ENCODE measurements around the gene FOXO1.

The FOXO1 gene

GRCh38 chr13:40661875-40662665 lies 4.4 kb downstream of the FOXO1 start:
- Histone ChIP-seq H4K8ac (ENCODE audit: low read length) (no peak overlapping the region), H2BK120ac (ENCODE audit: low read depth, low read length) (no peak overlapping the region), H3K27ac (ENCODE audit: low read length, poor library complexity, severe bottlenecking) (no peak overlapping the region), H3K79me1 (replicated peaks; ENCODE audit: low read length, poor library complexity, severe bottlenecking) (peaks cover 12% of the 10 kb centered on the region), H3K4me1 (ENCODE audit: control insufficient read depth, insufficient read depth, low read depth, low read length) (peaks cover 5% of the 10 kb centered on the region), H3K27me3 (ENCODE audit: control insufficient read depth in 1 of 2, insufficient read depth in 1 of 2, low read length in 2 of 2) (no peaks in the 10 kb centered on the region), H2BK5ac (ENCODE audit: low read depth, low read length, poor library complexity, severe bottlenecking) (no peak overlapping the region), H3K14ac (ENCODE audit: low read length in 2 of 2) (no peak overlapping the region), H3K4me2 (ENCODE audit: low read length, poor library complexity, severe bottlenecking) (no peak overlapping the region), H3K4me3 (ENCODE audit: insufficient read depth in 1 of 2, low read depth in 1 of 2, low read length in 2 of 2) (no peak overlapping the region), H2AFZ (ENCODE audit: low read depth, low read length) (no peak overlapping the region), H3K4ac (ENCODE audit: low read depth in 1 of 2, low read length in 2 of 2) (no peak overlapping the region), H3K9me3 (ENCODE audit: control insufficient read depth, low read length) (no peaks in the 10 kb centered on the region), H3K23ac (ENCODE audit: low read length in 2 of 2) (no peak overlapping the region), H4K91ac (ENCODE audit: low read length) (no peak overlapping the region), H3K18ac (ENCODE audit: low read depth in 1 of 2, low read length in 2 of 2) (no peak overlapping the region), H3K9ac (ENCODE audit: low read length) (peak overlapping the region; percentile 90), H2BK15ac (ENCODE audit: low read depth, poor library complexity, severe bottlenecking) (no peak overlapping the region), H2AK5ac (ENCODE audit: low read length, severe bottlenecking) (no peak overlapping the region), H2BK12ac (ENCODE audit: low read length in 2 of 2) (no peak overlapping the region), H3K36me3 (ENCODE audit: control insufficient read depth in 1 of 2, insufficient read depth in 2 of 2, low read depth in 1 of 2, low read length in 2 of 2) (no peaks in the 10 kb centered on the region)
- DNase-seq: no peak
- WGBS: 87% methylated on average over 5 of the region's 10 CpGs

GRCh38 chr13:40660692-40661091 lies 5.7 kb downstream of the FOXO1 start:
- H3K4me1 ChIP-seq (ENCODE audit: control insufficient read depth, insufficient read depth, low read depth, low read length): peaks cover 1% of the 10 kb centered on the region
- no peak overlapping the region for H4K8ac ChIP-seq (ENCODE audit: low read length)
- no peak overlapping the region for H3K14ac ChIP-seq (ENCODE audit: low read length in 2 of 2)
- H4K91ac ChIP-seq (ENCODE audit: low read length): no peak overlapping the region
- no peaks in the 10 kb centered on the region for H3K9me3 ChIP-seq (ENCODE audit: control insufficient read depth, low read length)
- no peak overlapping the region for H2BK12ac ChIP-seq (ENCODE audit: low read length in 2 of 2)
- no peak overlapping the region for H3K18ac ChIP-seq (ENCODE audit: low read depth in 1 of 2, low read length in 2 of 2)
- H3K9ac ChIP-seq (ENCODE audit: low read length): no peak overlapping the region
- no peak overlapping the region for H3K4me3 ChIP-seq (ENCODE audit: insufficient read depth in 1 of 2, low read depth in 1 of 2, low read length in 2 of 2)
- DNase-seq: no peak
- peaks cover 15% of the 10 kb centered on the region for H3K79me1 ChIP-seq (replicated peaks; ENCODE audit: low read length, poor library complexity, severe bottlenecking)
- H3K23ac ChIP-seq (ENCODE audit: low read length in 2 of 2): no peak overlapping the region
- no peak overlapping the region for H2AFZ ChIP-seq (ENCODE audit: low read depth, low read length)
- H2BK15ac ChIP-seq (ENCODE audit: low read depth, poor library complexity, severe bottlenecking): no peak overlapping the region
- no peak overlapping the region for H3K4me2 ChIP-seq (ENCODE audit: low read length, poor library complexity, severe bottlenecking)
- H3K4ac ChIP-seq (ENCODE audit: low read depth in 1 of 2, low read length in 2 of 2): no peak overlapping the region
- H3K27me3 ChIP-seq (ENCODE audit: control insufficient read depth in 1 of 2, insufficient read depth in 1 of 2, low read length in 2 of 2): no peaks in the 10 kb centered on the region
- H3K36me3 ChIP-seq (ENCODE audit: control insufficient read depth in 1 of 2, insufficient read depth in 2 of 2, low read depth in 1 of 2, low read length in 2 of 2): no peaks in the 10 kb centered on the region
- H2BK5ac ChIP-seq (ENCODE audit: low read depth, low read length, poor library complexity, severe bottlenecking): no peak overlapping the region
- H2AK5ac ChIP-seq (ENCODE audit: low read length, severe bottlenecking): no peak overlapping the region
- no peak overlapping the region for H3K27ac ChIP-seq (ENCODE audit: low read length, poor library complexity, severe bottlenecking)
- 97% methylated on average over 5 of the region's 5 CpGs for WGBS
- no peak overlapping the region for H2BK120ac ChIP-seq (ENCODE audit: low read depth, low read length)

DNA sequence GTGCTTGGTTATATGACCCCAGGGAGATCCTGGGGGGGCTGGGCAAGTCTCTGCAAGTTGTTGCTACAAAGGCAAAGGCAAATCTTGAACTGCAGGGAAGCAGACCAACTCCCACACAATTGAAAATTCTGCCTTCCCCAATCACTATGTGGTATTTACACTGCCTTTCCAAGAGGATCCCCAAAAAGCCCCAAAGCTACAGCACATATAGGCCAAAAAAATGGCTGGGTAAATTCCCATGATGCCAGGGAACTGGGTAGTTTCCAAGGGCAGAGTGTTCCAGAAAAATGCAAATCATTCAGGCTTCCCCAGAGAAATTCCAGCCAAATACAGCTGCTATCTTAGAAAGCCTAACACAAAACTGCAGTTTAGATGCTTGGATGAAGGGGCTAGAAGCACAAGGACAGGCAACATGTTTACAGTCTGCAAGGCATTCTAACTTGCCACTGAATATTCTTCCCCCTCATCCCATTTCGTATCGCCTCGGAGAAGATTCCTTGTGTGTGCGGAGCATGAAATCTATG lies 6.2 kb downstream of the FOXO1 start:
- H2AFZ ChIP-seq (ENCODE audit: low read depth, low read length): no peak overlapping the region
- H3K9me3 ChIP-seq (ENCODE audit: control insufficient read depth, low read length): no peaks in the 10 kb centered on the region
- H3K4ac ChIP-seq (ENCODE audit: low read depth in 1 of 2, low read length in 2 of 2): no peak overlapping the region
- H3K14ac ChIP-seq (ENCODE audit: low read length in 2 of 2): no peak overlapping the region
- no peaks in the 10 kb centered on the region for H3K4me1 ChIP-seq (ENCODE audit: control insufficient read depth, insufficient read depth, low read depth, low read length)
- no peak overlapping the region for H3K4me3 ChIP-seq (ENCODE audit: insufficient read depth in 1 of 2, low read depth in 1 of 2, low read length in 2 of 2)
- no peak overlapping the region for H2BK120ac ChIP-seq (ENCODE audit: low read depth, low read length)
- H3K9ac ChIP-seq (ENCODE audit: low read length): no peak overlapping the region
- H3K4me2 ChIP-seq (ENCODE audit: low read length, poor library complexity, severe bottlenecking): no peak overlapping the region
- H3K27me3 ChIP-seq (ENCODE audit: control insufficient read depth in 1 of 2, insufficient read depth in 1 of 2, low read length in 2 of 2): no peaks in the 10 kb centered on the region
- no peak overlapping the region for H3K23ac ChIP-seq (ENCODE audit: low read length in 2 of 2)
- H4K8ac ChIP-seq (ENCODE audit: low read length): no peak overlapping the region
- no peak overlapping the region for H4K91ac ChIP-seq (ENCODE audit: low read length)
- peaks cover 17% of the 10 kb centered on the region for H3K79me1 ChIP-seq (replicated peaks; ENCODE audit: low read length, poor library complexity, severe bottlenecking)
- no peak overlapping the region for H3K18ac ChIP-seq (ENCODE audit: low read depth in 1 of 2, low read length in 2 of 2)
- no peak overlapping the region for H2BK12ac ChIP-seq (ENCODE audit: low read length in 2 of 2)
- no peak for DNase-seq
- no peak overlapping the region for H2BK5ac ChIP-seq (ENCODE audit: low read depth, low read length, poor library complexity, severe bottlenecking)
- H3K27ac ChIP-seq (ENCODE audit: low read length, poor library complexity, severe bottlenecking): no peak overlapping the region
- WGBS: no CpG with 5 or more reads among the region's 4 CpGs
- H3K36me3 ChIP-seq (ENCODE audit: control insufficient read depth in 1 of 2, insufficient read depth in 2 of 2, low read depth in 1 of 2, low read length in 2 of 2): no peaks in the 10 kb centered on the region
- H2AK5ac ChIP-seq (ENCODE audit: low read length, severe bottlenecking): no peak overlapping the region
- no peak overlapping the region for H2BK15ac ChIP-seq (ENCODE audit: low read depth, poor library complexity, severe bottlenecking)

DNA sequence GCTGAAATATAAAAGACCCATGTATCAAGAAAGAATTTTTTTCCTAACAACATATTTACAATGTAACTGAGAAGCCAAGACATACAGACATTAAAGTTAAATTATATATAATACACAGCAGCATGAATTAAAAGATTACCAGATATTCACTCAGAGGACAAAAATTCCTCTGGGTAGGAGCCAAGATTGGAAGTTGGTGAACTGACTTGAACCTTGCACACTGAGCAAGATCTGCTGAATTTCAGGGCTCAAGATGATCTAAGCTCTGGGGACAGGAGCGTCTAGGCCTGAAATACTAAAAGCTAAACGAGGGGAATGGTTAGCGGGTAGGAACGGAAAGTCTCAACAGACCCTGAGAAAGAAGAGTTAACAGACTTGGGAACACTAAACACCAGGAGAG lies 8.5 kb downstream of the FOXO1 start:
- Histone ChIP-seq H2BK15ac (ENCODE audit: low read depth, poor library complexity, severe bottlenecking) (no peak overlapping the region), H3K36me3 (ENCODE audit: control insufficient read depth in 1 of 2, insufficient read depth in 2 of 2, low read depth in 1 of 2, low read length in 2 of 2) (no peaks in the 10 kb centered on the region), H2AK5ac (ENCODE audit: low read length, severe bottlenecking) (no peak overlapping the region), H3K23ac (ENCODE audit: low read length in 2 of 2) (no peak overlapping the region), H3K18ac (ENCODE audit: low read depth in 1 of 2, low read length in 2 of 2) (no peak overlapping the region), H3K14ac (ENCODE audit: low read length in 2 of 2) (no peak overlapping the region), H2BK12ac (ENCODE audit: low read length in 2 of 2) (no peak overlapping the region), H4K8ac (ENCODE audit: low read length) (no peak overlapping the region), H3K9ac (ENCODE audit: low read length) (no peak overlapping the region), H2AFZ (ENCODE audit: low read depth, low read length) (no peak overlapping the region), H3K4me3 (ENCODE audit: insufficient read depth in 1 of 2, low read depth in 1 of 2, low read length in 2 of 2) (no peak overlapping the region), H3K27me3 (ENCODE audit: control insufficient read depth in 1 of 2, insufficient read depth in 1 of 2, low read length in 2 of 2) (no peaks in the 10 kb centered on the region), H3K4me2 (ENCODE audit: low read length, poor library complexity, severe bottlenecking) (no peak overlapping the region), H2BK5ac (ENCODE audit: low read depth, low read length, poor library complexity, severe bottlenecking) (no peak overlapping the region), H3K79me1 (replicated peaks; ENCODE audit: low read length, poor library complexity, severe bottlenecking) (peaks cover 20% of the 10 kb centered on the region), H3K4me1 (ENCODE audit: control insufficient read depth, insufficient read depth, low read depth, low read length) (no peaks in the 10 kb centered on the region), H4K91ac (ENCODE audit: low read length) (no peak overlapping the region), H3K4ac (ENCODE audit: low read depth in 1 of 2, low read length in 2 of 2) (no peak overlapping the region), H3K27ac (ENCODE audit: low read length, poor library complexity, severe bottlenecking) (no peak overlapping the region), H2BK120ac (ENCODE audit: low read depth, low read length) (no peak overlapping the region), H3K9me3 (ENCODE audit: control insufficient read depth, low read length) (no peaks in the 10 kb centered on the region)
- DNase-seq: no peak
- WGBS: 90% methylated on average over 4 of the region's 4 CpGs

Measured in mesenchymal stem cell (in vitro differentiated cells and primary cell).